GM19099 (cell line): Measurements from ENCODE around the gene RNF7.

Experiments
- POLR2A ChIP-seq: IDR thresholded peaks from 3 replicates; pipeline ENCODE4 v1.6.1; 2011; ENCODE audit warnings: low read depth; ENCODE audit not compliant: insufficient read length; ENCODE audit errors: extremely low read depth

The RNF7 gene

DNA sequence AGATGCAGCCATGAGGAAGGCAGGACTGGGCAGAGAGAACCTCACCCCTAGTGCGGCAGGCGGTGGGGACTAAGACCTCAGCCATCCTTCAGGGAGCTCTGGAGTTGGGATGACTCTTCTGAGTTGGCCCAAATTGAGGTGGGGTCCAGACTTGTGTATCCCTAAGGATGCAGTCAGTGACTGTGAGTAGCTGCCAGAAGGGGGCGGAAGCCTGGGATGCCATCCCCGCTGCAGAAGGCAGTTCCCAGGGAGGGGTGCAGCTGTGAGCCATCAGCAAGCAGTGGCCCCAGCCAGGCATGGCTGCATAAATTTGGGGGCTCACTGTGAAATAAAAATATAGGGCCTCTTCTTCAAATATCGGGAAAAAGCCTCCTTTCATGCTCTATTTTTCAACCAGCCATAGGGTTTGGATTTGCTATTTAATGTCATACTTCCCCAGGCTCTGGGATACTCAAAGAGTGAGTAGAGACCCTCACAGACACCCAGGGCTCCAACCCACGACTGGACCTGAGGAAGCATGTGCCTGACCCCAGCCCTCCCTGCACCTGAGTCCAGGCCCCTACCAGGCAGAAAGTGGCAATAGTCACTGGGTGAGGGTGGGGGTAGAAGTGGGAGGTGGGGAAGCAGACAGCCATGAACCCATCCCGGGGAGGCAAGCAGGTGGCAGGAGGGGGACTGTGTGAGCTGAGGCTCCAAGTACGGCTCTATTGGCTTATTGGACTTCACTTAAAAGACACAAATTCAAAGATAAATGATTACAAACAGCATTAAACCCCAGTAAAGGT, 55.6 kb downstream of the RNF7 start:
- TF ChIP-seq POLR2A: no peak

DNA sequence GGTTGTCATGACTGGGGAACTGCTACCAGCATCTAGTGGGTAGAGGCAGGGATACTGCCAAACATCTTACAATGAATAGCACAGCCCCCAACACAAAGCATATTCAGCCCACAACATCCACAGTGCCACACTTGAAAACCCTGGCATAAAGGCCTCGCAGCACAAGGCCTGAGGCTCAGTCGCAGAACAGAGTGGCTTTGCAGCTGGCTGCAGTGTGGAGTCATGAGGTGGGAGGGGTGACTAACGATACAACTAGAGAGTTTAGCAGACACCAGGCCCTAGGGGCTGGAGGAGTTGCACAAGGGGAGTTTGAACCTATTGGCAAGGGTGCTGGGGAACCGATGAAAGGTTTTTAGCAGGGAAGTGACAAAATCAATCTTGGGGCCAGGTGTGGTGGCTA, 57.2 kb downstream of the RNF7 start:
- TF ChIP-seq POLR2A: no peak

DNA sequence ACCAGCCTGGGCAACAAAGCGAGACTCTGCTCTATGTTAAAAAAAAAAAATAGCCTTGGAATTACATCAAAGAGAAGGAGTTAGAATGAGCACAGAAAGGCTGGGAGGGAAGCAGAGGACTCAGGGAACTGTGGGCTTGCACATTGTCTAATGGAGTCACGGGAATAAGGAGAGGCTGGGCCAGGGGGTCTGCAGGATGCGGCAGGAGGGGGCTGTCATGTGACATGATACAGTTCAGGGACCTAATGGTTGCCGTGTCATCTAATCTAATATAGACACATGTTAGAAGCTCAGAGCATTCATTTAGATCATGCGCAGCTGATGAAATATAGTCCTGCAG, 57.6 kb downstream of the RNF7 start:
- TF ChIP-seq POLR2A: no peak

DNA sequence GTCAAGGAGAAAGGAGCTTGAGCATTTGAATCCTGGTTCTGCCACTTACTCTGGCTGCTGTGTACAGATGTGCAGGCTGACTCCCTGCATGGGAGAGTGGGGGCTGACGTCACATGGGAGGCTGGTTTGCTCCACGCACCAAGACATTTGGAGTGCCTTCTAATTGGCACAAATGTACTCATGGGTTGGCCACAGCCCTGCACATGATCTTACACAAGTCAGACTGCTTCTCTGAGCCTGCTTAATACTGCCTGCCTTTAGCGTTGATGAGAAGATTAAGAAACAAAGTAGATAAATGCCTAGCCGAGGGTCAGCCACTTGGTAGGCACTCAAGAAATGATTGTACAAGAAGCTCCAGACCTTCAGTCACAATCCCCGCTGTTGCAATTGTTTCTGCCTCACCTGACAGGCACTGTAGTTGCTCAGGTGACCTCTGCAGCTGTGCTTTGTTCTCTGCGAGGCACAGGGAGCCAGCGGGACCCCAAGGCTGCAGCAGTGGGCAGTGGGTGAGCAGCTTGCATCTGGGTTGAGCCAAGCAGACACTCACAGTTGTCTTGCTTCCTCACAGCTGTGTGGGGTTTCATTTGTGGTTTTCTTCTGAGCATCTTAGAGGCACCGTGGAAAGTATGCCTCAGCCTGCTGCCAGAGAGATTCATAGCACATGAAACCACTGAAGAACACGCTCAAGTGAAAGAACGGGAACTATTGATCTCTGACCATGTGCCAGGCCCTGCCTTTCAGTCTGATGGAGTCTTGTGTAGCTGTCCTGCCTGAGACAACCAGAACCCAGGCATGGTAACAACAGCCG, 58.2 kb downstream of the RNF7 start:
- TF ChIP-seq POLR2A: no peak
